SK-N-SH treated with all-trans-retinoic acid at 6 μM for 48 hours (cell line): Measurements from ENCODE around the gene ELK1.

Experiments used
- ATAC-seq: fragments of 200-7000 bp; cut with Tn5 transposase; 3 replicates; pipeline ENCODE4 v1.9.1; 2020; ENCODE audit warnings: mild to moderate bottlenecking, moderate library complexity
- ARNTL ChIP-seq: fragments of 450-650 bp; formaldehyde crosslinking; IDR thresholded peaks from 2 replicates; pipeline ENCODE4 v1.5.0; 2020; ENCODE audit warnings: low read depth, mild to moderate bottlenecking, moderate library complexity, borderline replicate concordance
- BACH2 ChIP-seq: fragments of 250-450 bp; sonication (Bioruptor Pico); IDR thresholded peaks from 2 replicates; pipeline ENCODE4 v1.9.0; 2021; ENCODE audit warnings: mild to moderate bottlenecking, borderline replicate concordance
- CSDC2 ChIP-seq: fragments of 250-450 bp; sonication (Bioruptor Pico); IDR thresholded peaks from 2 replicates; pipeline ENCODE4 v1.5.0; 2020; ENCODE audit warnings: mild to moderate bottlenecking, moderate library complexity
- ESRRG ChIP-seq: fragments of 250-450 bp; sonication (Bioruptor Pico); IDR thresholded peaks from 2 replicates; pipeline ENCODE4 v1.6.1; 2021; ENCODE audit warnings: mild to moderate bottlenecking
- GLIS3 ChIP-seq: fragments of 250-450 bp; sonication (Bioruptor Pico); IDR thresholded peaks from 2 replicates; pipeline ENCODE4 v1.5.0; 2020; ENCODE audit warnings: mild to moderate bottlenecking, moderate library complexity
- ISL1 ChIP-seq: fragments of 250-450 bp; sonication (Bioruptor Pico); IDR thresholded peaks from 2 replicates; pipeline ENCODE4 v2.1.2; 2022; ENCODE audit warnings: mild to moderate bottlenecking, moderate library complexity
- POU6F1 ChIP-seq: fragments of 250-450 bp; sonication (Bioruptor Pico); IDR thresholded peaks from 2 replicates; pipeline ENCODE4 v1.8.0; 2021; ENCODE audit warnings: low read depth, mild to moderate bottlenecking, moderate library complexity, borderline replicate concordance
- PPARA ChIP-seq: fragments of 250-450 bp; sonication (Bioruptor Pico); IDR thresholded peaks from 2 replicates; pipeline ENCODE4 v1.5.0; 2020; ENCODE audit warnings: mild to moderate bottlenecking, borderline replicate concordance
- RARB ChIP-seq: fragments of 250-450 bp; sonication (Bioruptor Pico); IDR thresholded peaks from 2 replicates; pipeline ENCODE4 v1.8.0; 2021; ENCODE audit warnings: mild to moderate bottlenecking, moderate library complexity
- TCF4 ChIP-seq: fragments of 250-450 bp; sonication (Bioruptor Pico); IDR thresholded peaks from 2 replicates; pipeline ENCODE4 v1.8.0; 2021; ENCODE audit warnings: mild to moderate bottlenecking, moderate library complexity, borderline replicate concordance
- TOX ChIP-seq: fragments of 250-450 bp; sonication (Bioruptor Pico); IDR thresholded peaks from 2 replicates; pipeline ENCODE4 v1.8.0; 2021; ENCODE audit warnings: mild to moderate bottlenecking, moderate library complexity, borderline replicate concordance
- ZC3H10 ChIP-seq: fragments of 250-450 bp; sonication (Bioruptor Pico); IDR thresholded peaks from 2 replicates; pipeline ENCODE4 v1.5.1; 2021; ENCODE audit warnings: mild to moderate bottlenecking, moderate library complexity
- ZFP3 ChIP-seq: fragments of 250-450 bp; sonication (Bioruptor Pico); IDR thresholded peaks from 2 replicates; pipeline ENCODE4 v1.5.0; 2020; ENCODE audit warnings: mild to moderate bottlenecking, moderate library complexity
- ZFP30 ChIP-seq: fragments of 450-650 bp; formaldehyde crosslinking; IDR thresholded peaks from 2 replicates; pipeline ENCODE4 v1.5.0; 2022; ENCODE audit warnings: mild to moderate bottlenecking, moderate library complexity
- ZNF565 ChIP-seq: fragments of 450-650 bp; formaldehyde crosslinking; conservative IDR thresholded peaks from 2 replicates; pipeline ENCODE4 v1.5.0; 2020; ENCODE audit warnings: low read depth, mild to moderate bottlenecking, moderate library complexity
- ZNF70 ChIP-seq: fragments of 450-650 bp; formaldehyde crosslinking; IDR thresholded peaks from 2 replicates; pipeline ENCODE4 v1.5.0; 2020; ENCODE audit warnings: mild to moderate bottlenecking, moderate library complexity
- ZNF8 ChIP-seq: fragments of 450-650 bp; formaldehyde crosslinking; IDR thresholded peaks from 2 replicates; pipeline ENCODE4 v1.5.0; 2020; ENCODE audit warnings: mild to moderate bottlenecking, moderate library complexity
- TF ChIP-seq, protein P1 (sequence below): fragments of 250-450 bp; sonication (Bioruptor Pico); IDR thresholded peaks from 2 replicates; pipeline ENCODE4 v1.5.0; 2020; ENCODE audit warnings: mild to moderate bottlenecking, moderate library complexity
- TF ChIP-seq, protein P2 (sequence below): fragments of 250-450 bp; sonication (Bioruptor Pico); IDR thresholded peaks from 2 replicates; pipeline ENCODE4 v1.8.0; 2020; ENCODE audit warnings: mild to moderate bottlenecking, moderate library complexity, borderline replicate concordance
- TF ChIP-seq, protein P3 (sequence below): fragments of 250-450 bp; sonication (Bioruptor Pico); IDR thresholded peaks from 2 replicates; pipeline ENCODE4 v1.5.1; 2021; ENCODE audit warnings: mild to moderate bottlenecking, moderate library complexity
- TF ChIP-seq, protein P4 (sequence below): fragments of 250-450 bp; sonication (Bioruptor Pico); IDR thresholded peaks from 2 replicates; pipeline ENCODE4 v1.5.1; 2020; ENCODE audit warnings: low read depth, mild to moderate bottlenecking, moderate library complexity

ELK1 gene

DNA sequence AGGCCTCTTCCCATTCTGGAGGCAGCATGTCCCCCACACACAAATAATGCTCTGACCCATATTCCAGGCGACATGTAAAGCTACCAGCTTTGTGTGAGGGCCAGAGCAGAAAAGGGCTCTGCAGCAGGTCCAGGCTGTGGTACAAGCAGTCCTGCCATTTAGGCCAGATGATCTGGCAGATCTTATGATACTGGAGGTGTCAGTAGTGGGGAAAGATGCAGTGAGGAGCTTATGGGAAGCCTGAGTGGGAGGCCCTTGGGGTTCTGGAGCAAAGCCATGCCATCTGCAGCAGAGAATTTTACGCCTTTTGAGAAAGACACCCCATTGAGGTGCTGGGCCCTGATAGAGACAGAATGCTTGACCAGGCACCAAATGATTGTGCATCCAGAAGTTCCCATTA lies 38.4 kb downstream of the ELK1 start:
- ATAC-seq, result no peak
- TF ChIP-seq TCF4 (CRISPR knock-in tag) (no peak), ZFP3 (CRISPR knock-in tag) (no peak), ESRRG (CRISPR knock-in tag) (no peak), ARNTL (CRISPR knock-in tag) (no peak), TOX (CRISPR knock-in tag) (no peak), BACH2 (CRISPR knock-in tag) (no peak), POU6F1 (CRISPR knock-in tag) (no peak), PPARA (CRISPR knock-in tag) (no peak), ZFP30 (CRISPR knock-in tag) (no peak), RARB (CRISPR knock-in tag) (no peak), ZNF8 (CRISPR knock-in tag) (no peak), ISL1 (CRISPR knock-in tag) (no peak), ZC3H10 (CRISPR knock-in tag) (no peak), GLIS3 (CRISPR knock-in tag) (no peak), CSDC2 (CRISPR knock-in tag) (no peak), ZNF565 (CRISPR knock-in tag) (no peak)
- TF ChIP-seq, protein P1, sequence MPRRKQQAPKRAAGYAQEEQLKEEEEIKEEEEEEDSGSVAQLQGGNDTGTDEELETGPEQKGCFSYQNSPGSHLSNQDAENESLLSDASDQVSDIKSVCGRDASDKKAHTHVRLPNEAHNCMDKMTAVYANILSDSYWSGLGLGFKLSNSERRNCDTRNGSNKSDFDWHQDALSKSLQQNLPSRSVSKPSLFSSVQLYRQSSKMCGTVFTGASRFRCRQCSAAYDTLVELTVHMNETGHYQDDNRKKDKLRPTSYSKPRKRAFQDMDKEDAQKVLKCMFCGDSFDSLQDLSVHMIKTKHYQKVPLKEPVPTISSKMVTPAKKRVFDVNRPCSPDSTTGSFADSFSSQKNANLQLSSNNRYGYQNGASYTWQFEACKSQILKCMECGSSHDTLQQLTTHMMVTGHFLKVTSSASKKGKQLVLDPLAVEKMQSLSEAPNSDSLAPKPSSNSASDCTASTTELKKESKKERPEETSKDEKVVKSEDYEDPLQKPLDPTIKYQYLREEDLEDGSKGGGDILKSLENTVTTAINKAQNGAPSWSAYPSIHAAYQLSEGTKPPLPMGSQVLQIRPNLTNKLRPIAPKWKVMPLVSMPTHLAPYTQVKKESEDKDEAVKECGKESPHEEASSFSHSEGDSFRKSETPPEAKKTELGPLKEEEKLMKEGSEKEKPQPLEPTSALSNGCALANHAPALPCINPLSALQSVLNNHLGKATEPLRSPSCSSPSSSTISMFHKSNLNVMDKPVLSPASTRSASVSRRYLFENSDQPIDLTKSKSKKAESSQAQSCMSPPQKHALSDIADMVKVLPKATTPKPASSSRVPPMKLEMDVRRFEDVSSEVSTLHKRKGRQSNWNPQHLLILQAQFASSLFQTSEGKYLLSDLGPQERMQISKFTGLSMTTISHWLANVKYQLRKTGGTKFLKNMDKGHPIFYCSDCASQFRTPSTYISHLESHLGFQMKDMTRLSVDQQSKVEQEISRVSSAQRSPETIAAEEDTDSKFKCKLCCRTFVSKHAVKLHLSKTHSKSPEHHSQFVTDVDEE (CRISPR knock-in tag), result no peak
- TF ChIP-seq, protein P2, sequence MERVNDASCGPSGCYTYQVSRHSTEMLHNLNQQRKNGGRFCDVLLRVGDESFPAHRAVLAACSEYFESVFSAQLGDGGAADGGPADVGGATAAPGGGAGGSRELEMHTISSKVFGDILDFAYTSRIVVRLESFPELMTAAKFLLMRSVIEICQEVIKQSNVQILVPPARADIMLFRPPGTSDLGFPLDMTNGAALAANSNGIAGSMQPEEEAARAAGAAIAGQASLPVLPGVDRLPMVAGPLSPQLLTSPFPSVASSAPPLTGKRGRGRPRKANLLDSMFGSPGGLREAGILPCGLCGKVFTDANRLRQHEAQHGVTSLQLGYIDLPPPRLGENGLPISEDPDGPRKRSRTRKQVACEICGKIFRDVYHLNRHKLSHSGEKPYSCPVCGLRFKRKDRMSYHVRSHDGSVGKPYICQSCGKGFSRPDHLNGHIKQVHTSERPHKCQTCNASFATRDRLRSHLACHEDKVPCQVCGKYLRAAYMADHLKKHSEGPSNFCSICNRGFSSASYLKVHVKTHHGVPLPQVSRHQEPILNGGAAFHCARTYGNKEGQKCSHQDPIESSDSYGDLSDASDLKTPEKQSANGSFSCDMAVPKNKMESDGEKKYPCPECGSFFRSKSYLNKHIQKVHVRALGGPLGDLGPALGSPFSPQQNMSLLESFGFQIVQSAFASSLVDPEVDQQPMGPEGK (CRISPR knock-in tag), result no peak

GRCh38 chrX:47611489-47611888 lies 38.9 kb downstream of the ELK1 start:
- ATAC-seq, result no peak
- TF ChIP-seq ARNTL (CRISPR knock-in tag), result no peak
- no peak for TF ChIP-seq TOX (CRISPR knock-in tag)
- TF ChIP-seq GLIS3 (CRISPR knock-in tag), result no peak
- no peak for TF ChIP-seq BACH2 (CRISPR knock-in tag)
- TF ChIP-seq, protein P1 (CRISPR knock-in tag), result no peak
- TF ChIP-seq POU6F1 (CRISPR knock-in tag), result no peak
- TF ChIP-seq, protein P3, sequence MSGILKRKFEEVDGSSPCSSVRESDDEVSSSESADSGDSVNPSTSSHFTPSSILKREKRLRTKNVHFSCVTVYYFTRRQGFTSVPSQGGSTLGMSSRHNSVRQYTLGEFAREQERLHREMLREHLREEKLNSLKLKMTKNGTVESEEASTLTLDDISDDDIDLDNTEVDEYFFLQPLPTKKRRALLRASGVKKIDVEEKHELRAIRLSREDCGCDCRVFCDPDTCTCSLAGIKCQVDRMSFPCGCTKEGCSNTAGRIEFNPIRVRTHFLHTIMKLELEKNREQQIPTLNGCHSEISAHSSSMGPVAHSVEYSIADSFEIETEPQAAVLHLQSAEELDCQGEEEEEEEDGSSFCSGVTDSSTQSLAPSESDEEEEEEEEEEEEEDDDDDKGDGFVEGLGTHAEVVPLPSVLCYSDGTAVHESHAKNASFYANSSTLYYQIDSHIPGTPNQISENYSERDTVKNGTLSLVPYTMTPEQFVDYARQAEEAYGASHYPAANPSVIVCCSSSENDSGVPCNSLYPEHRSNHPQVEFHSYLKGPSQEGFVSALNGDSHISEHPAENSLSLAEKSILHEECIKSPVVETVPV (CRISPR knock-in tag), result no peak
- no peak for TF ChIP-seq CSDC2 (CRISPR knock-in tag)
- TF ChIP-seq ZFP30 (CRISPR knock-in tag), result no peak
- no peak for TF ChIP-seq ZNF70 (CRISPR knock-in tag)
- no peak for TF ChIP-seq ZC3H10 (CRISPR knock-in tag)
- TF ChIP-seq, protein P4, sequence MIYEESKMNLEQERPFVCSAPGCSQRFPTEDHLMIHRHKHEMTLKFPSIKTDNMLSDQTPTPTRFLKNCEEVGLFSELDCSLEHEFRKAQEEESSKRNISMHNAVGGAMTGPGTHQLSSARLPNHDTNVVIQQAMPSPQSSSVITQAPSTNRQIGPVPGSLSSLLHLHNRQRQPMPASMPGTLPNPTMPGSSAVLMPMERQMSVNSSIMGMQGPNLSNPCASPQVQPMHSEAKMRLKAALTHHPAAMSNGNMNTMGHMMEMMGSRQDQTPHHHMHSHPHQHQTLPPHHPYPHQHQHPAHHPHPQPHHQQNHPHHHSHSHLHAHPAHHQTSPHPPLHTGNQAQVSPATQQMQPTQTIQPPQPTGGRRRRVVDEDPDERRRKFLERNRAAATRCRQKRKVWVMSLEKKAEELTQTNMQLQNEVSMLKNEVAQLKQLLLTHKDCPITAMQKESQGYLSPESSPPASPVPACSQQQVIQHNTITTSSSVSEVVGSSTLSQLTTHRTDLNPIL, result no peak
- TF ChIP-seq ZFP3 (CRISPR knock-in tag), result no peak
- TF ChIP-seq, all 23 proteins: peak for 0
